GM12878 (cell line): ENCODE results near the gene SEC31B. TPM values are rescaled to one million over a fixed set of nuclear protein-coding genes. Genes with fewer than 3 reads are reported as not detected.

Source experiments
- ATAC-seq: fragments of 200-7000 bp; cut with Tn5 transposase; 3 replicates; pipeline ENCODE4 v1.9.1; 2020; ENCODE audit warnings: mild to moderate bottlenecking, moderate library complexity
- BruUV-seq: library from RNA; stranded (reverse); fragments of 400-500 nt; replicated peaks from 2 replicates; lab custom pipeline; 2021; lab: Mats Ljungman, UMichigan
- CTCF ChIA-PET: fragments of 300-600 bp; sonication (Branson Sonifier 250); formaldehyde crosslinking; extraction: SDS; loops from one replicate; lab custom pipeline; 2021; ENCODE audit warnings: inconsistent platforms; lab: Yijun Ruan, JAX
- POLR2A ChIA-PET: fragments of 350-600 bp; formaldehyde crosslinking; extraction: SDS; loops from one replicate; lab custom pipeline; 2021; ENCODE audit warnings: inconsistent platforms; lab: Charles Lee
- RAD21 ChIA-PET: fragments of 300-600 bp; sonication (Branson Sonifier 250); formaldehyde crosslinking; loops from one replicate; lab custom pipeline; 2023; ENCODE audit warnings: antibody characterized with exemption; ENCODE audit not compliant: unreplicated experiment; lab: Charles Lee
- SMC1A ChIA-PET: fragments of 300-600 bp; sonication (Branson Sonifier 250); formaldehyde crosslinking; loops from one replicate; lab custom pipeline; 2023; ENCODE audit not compliant: unreplicated experiment, uncharacterized antibody; lab: Charles Lee
- DNase-seq: peaks from one replicate; pipeline ENCODE4 v3.0.0-alpha.2; 2011; ENCODE audit warnings: low read depth, low spot score
- FAIRE-seq: peaks from 3 replicates; lab custom pipeline; 2011; peaks lifted over from hg19 to GRCh38; lab: Jason Lieb, UNC
- H2AFZ ChIP-seq: 2 replicates; pipeline ENCODE4 v1.6.0; 2011; ENCODE audit warnings: low read depth, low read length, control low read depth; ENCODE audit not compliant: control insufficient read depth
- H3K27ac ChIP-seq: 2 replicates; pipeline ENCODE4 v1.5.1; 2011; ENCODE audit warnings: control low read depth; ENCODE audit not compliant: control insufficient read depth, insufficient read depth
- H3K27me3 ChIP-seq, 2 experiments: replicated peaks in 1 of 2; 2 replicates each; pipeline versions ENCODE4 v1.6.0 to v1.6.1; 2011; ENCODE audit warnings: low read length in 1 of 2; ENCODE audit not compliant: control insufficient read depth in 2 of 2, insufficient read depth in 2 of 2
- H3K36me3 ChIP-seq, 2 experiments: 2 replicates each; pipeline ENCODE4 v1.5.1; 2011; ENCODE audit warnings: low read length in 1 of 2; ENCODE audit not compliant: control insufficient read depth in 2 of 2, insufficient read depth in 2 of 2
- H3K4me1 ChIP-seq: 2 replicates; pipeline ENCODE4 v1.6.1; 2011; ENCODE audit warnings: mild to moderate bottlenecking, low read length, moderate library complexity, mixed read lengths; ENCODE audit not compliant: control insufficient read depth, insufficient read depth
- H3K4me2 ChIP-seq: 2 replicates; pipeline ENCODE4 v1.6.0; 2011; ENCODE audit warnings: control low read depth; ENCODE audit not compliant: control insufficient read depth, insufficient read depth
- H3K4me3 ChIP-seq: fragments of 200-600 bp; sonication (generic); 2 replicates; pipeline ENCODE4 v1.5.1; 2016
- H3K79me2 ChIP-seq: 2 replicates; pipeline ENCODE4 v1.6.0; 2011; ENCODE audit warnings: low read length; ENCODE audit not compliant: control insufficient read depth, insufficient read depth
- H3K9ac ChIP-seq: 2 replicates; pipeline ENCODE4 v1.8.0; 2011; ENCODE audit warnings: low read length, control low read depth, mixed read lengths; ENCODE audit not compliant: control insufficient read depth, insufficient read depth
- H3K9me3 ChIP-seq: replicated peaks from 3 replicates; pipeline ENCODE4 v1.5.1; 2011; ENCODE audit warnings: mild to moderate bottlenecking, low read length; ENCODE audit not compliant: control insufficient read depth, insufficient read depth
- H4K20me1 ChIP-seq: 2 replicates; pipeline ENCODE4 v1.6.0; 2011; ENCODE audit not compliant: control insufficient read depth, insufficient read depth
- CBX5 ChIP-seq: sonication (generic); IDR thresholded peaks from 2 replicates; pipeline ENCODE4 v1.6.1; 2016; ENCODE audit warnings: low read depth, moderate library complexity, mild to moderate bottlenecking, inconsistent platforms
- CHD1 ChIP-seq: IDR thresholded peaks from 2 replicates; pipeline ENCODE4 v1.6.1; 2012; ENCODE audit warnings: low read depth, low read length, improper control_type of control experiment
- FOS ChIP-seq: IDR thresholded peaks from 3 replicates; pipeline ENCODE4 v1.6.1; 2011; ENCODE audit warnings: borderline replicate concordance; ENCODE audit not compliant: insufficient read length; ENCODE audit errors: extremely low read depth
- JUNB ChIP-seq: IDR thresholded peaks from 2 replicates; pipeline ENCODE4 v1.6.1; 2016; ENCODE audit warnings: antibody characterized with exemption, mild to moderate bottlenecking
- NFYA ChIP-seq: IDR thresholded peaks from 2 replicates; pipeline ENCODE4 v1.6.1; 2011; ENCODE audit warnings: low read depth, mild to moderate bottlenecking, low read length, improper control_type of control experiment, borderline replicate concordance
- NFYB ChIP-seq: IDR thresholded peaks from 2 replicates; pipeline ENCODE4 v1.6.1; 2011; ENCODE audit warnings: low read depth, mild to moderate bottlenecking, low read length, improper control_type of control experiment, moderate library complexity; ENCODE audit not compliant: insufficient read depth
- PAX8 ChIP-seq: fragments of 450-650 bp; IDR thresholded peaks from 2 replicates; pipeline ENCODE4 v1.6.1; 2017; ENCODE audit warnings: mild to moderate bottlenecking, moderate library complexity
- RAD21 ChIP-seq: IDR thresholded peaks from 2 replicates; pipeline ENCODE4 v1.6.1; 2011; ENCODE audit warnings: mild to moderate bottlenecking, low read depth, low read length, moderate library complexity; ENCODE audit not compliant: insufficient read depth
- RFX5 ChIP-seq: IDR thresholded peaks from 2 replicates; pipeline ENCODE4 v1.6.1; 2011; ENCODE audit warnings: low read depth, low read length, improper control_type of control experiment
- SMARCA5 ChIP-seq: fragments of 450-650 bp; IDR thresholded peaks from 2 replicates; pipeline ENCODE4 v1.6.1; 2017; ENCODE audit warnings: mild to moderate bottlenecking
- TCF7 ChIP-seq: IDR thresholded peaks from 2 replicates; pipeline ENCODE4 v1.6.1; 2014; ENCODE audit warnings: antibody characterized with exemption, borderline replicate concordance
- WGBS: methylation state at CpG from one replicate; pipeline ENCODE4 v1.1.6; 2016; ENCODE audit warnings: low lambda C conversion rate; ENCODE audit not compliant: insufficient replicate concordance, insufficient coverage; ENCODE audit errors: missing lambda C conversion rate; 5-methylcytosine and 5-hydroxymethylcytosine counted together
- in situ Hi-C: fragments of 300-500 bp; cut with MboI; formaldehyde crosslinking; loops from 9 replicates; pipeline ENCODE4 v1.14.3; 2018; ENCODE audit warnings: mixed read lengths
- intact Hi-C: fragments of 100-400 bp; cut with micrococcal nuclease; formaldehyde crosslinking; loops from one replicate; pipeline ENCODE4 v1.14.2; 2022; ENCODE audit not compliant: unreplicated experiment
- polyA plus RNA-seq, 11 experiments: library from polyadenylated mRNA; depleted of rRNA in 4 of 11; unstranded in 6 of 11; stranded (reverse) in 5 of 11; fragments of >200 nt; fragmentation: Nextera tagmentation in 4 of 11; fragmentation: Illumina TruSeq in 1 of 11; extraction: Ambion mirVana in 4 of 11; extraction: Trizol in 1 of 11; gene quantifications; 1 replicate in 1 of 11; 2 replicates in 10 of 11; pipeline versions ENCODE4 v1.2.1 to v1.2.3, GENCODE V29; 2011 to 2016; ENCODE audit warnings: inconsistent platforms in 2 of 11, missing spikeins in 2 of 11, low read depth in 1 of 11
- total RNA-seq, 4 experiments: library from RNA; depleted of rRNA in 3 of 4; stranded (reverse); fragments of >200 nt in 3 of 4; fragmentation: Illumina TruSeq in 1 of 4; extraction: Trizol in 1 of 4; gene quantifications; 2 replicates each; pipeline versions ENCODE4 v1.2.1 to v1.2.3, GENCODE V29; 2013 to 2021
- TF ChIP-seq, protein P1 (sequence below): IDR thresholded peaks from 2 replicates; pipeline ENCODE4 v1.6.1; 2011; ENCODE audit warnings: borderline replicate concordance, low read depth, mild to moderate bottlenecking, moderate library complexity, low read length; ENCODE audit not compliant: insufficient read depth, poor library complexity, severe bottlenecking
- TF ChIP-seq, protein P2 (sequence below): fragments of 450-650 bp; IDR thresholded peaks from 2 replicates; pipeline ENCODE4 v1.6.1; 2017; ENCODE audit warnings: mild to moderate bottlenecking, moderate library complexity

Gene SEC31B
- total and polyA plus RNA-seq, 10 of the 15 experiments (the other 5 are each of a cell fraction or from before 2014, with no cell fraction given), result 3.4 to 24.3 (median 9.9) TPM

DNA sequence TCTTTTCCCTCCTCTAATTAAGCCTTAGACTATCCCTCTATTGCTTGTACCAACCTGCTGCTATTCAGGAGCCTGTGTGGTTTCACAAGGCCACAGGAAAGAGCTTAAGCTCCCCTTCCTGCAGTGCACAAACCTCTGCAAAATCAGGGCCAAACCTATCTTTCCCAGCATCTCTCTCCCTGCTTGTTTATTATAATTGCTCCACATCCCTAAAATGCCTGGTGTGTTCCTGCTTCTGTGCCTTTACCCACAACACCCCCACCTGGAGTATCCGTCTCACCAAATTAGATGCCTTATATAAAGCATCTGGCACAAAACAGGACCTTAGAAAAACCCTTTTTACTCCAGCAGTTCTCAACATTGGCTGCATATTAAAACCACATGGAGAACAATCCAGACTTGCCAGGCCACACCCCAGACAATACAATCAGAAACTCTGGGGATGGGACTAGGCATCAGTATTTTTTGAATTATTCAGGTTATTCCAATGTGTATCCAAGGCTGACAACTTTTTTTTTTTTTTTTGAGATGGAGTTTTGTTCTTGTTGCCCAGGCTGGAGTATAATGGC, 16.7 kb downstream of the SEC31B start:
- H3K4me3 ChIP-seq, result no peak overlapping the region
- 100% methylated on average over 1 of the region's 1 CpG for WGBS
- no peaks in the 10 kb centered on the region for H3K4me1 ChIP-seq
- H3K9me3 ChIP-seq, result no peaks in the 10 kb centered on the region
- ATAC-seq, result no peak
- H3K27ac ChIP-seq, result no peak overlapping the region
- no peaks in the 10 kb centered on the region for H3K79me2 ChIP-seq
- no TSS peak for BruUV-seq
- RAD21 ChIA-PET, result no interaction called here
- intact Hi-C loops, result no loop called here
- TF ChIP-seq NFYA (no peak), TCF7 (no peak), RAD21 (no peak), FOS (no peak), SMARCA5 (no peak), JUNB (no peak), RFX5 (no peak), CHD1 (no peak), CBX5 (no peak), PAX8 (no peak), NFYB (no peak)
- TF ChIP-seq, protein P1, sequence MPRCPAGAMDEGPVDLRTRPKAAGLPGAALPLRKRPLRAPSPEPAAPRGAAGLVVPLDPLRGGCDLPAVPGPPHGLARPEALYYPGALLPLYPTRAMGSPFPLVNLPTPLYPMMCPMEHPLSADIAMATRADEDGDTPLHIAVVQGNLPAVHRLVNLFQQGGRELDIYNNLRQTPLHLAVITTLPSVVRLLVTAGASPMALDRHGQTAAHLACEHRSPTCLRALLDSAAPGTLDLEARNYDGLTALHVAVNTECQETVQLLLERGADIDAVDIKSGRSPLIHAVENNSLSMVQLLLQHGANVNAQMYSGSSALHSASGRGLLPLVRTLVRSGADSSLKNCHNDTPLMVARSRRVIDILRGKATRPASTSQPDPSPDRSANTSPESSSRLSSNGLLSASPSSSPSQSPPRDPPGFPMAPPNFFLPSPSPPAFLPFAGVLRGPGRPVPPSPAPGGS, result no peak
- TF ChIP-seq, protein P2, sequence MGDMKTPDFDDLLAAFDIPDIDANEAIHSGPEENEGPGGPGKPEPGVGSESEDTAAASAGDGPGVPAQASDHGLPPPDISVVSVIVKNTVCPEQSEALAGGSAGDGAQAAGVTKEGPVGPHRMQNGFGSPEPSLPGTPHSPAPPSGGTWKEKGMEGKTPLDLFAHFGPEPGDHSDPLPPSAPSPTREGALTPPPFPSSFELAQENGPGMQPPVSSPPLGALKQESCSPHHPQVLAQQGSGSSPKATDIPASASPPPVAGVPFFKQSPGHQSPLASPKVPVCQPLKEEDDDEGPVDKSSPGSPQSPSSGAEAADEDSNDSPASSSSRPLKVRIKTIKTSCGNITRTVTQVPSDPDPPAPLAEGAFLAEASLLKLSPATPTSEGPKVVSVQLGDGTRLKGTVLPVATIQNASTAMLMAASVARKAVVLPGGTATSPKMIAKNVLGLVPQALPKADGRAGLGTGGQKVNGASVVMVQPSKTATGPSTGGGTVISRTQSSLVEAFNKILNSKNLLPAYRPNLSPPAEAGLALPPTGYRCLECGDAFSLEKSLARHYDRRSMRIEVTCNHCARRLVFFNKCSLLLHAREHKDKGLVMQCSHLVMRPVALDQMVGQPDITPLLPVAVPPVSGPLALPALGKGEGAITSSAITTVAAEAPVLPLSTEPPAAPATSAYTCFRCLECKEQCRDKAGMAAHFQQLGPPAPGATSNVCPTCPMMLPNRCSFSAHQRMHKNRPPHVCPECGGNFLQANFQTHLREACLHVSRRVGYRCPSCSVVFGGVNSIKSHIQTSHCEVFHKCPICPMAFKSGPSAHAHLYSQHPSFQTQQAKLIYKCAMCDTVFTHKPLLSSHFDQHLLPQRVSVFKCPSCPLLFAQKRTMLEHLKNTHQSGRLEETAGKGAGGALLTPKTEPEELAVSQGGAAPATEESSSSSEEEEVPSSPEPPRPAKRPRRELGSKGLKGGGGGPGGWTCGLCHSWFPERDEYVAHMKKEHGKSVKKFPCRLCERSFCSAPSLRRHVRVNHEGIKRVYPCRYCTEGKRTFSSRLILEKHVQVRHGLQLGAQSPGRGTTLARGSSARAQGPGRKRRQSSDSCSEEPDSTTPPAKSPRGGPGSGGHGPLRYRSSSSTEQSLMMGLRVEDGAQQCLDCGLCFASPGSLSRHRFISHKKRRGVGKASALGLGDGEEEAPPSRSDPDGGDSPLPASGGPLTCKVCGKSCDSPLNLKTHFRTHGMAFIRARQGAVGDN, result no peak
- TF ChIP-seq, all 136 proteins: peak for 0
- in situ Hi-C loops, result no loop called here
- Histone ChIP-seq H3K27me3 (no peaks in the 10 kb centered on the region), H3K36me3 (peaks cover 0 to 9% of the 10 kb centered on the region in 2 experiments), H4K20me1 (no peaks in the 10 kb centered on the region), H3K4me2 (no peak overlapping the region), H3K9ac (no peak overlapping the region), H2AFZ (no peak overlapping the region)
- DNase-seq (no peak), FAIRE-seq (no peak)
- ChIA-PET SMC1A (no interaction called here), CTCF (interaction anchor here (0.8 kb wide), 1 partner anchor 11 kb away, joined by 3 read pairs; no protein-coding TSS in a partner anchor), POLR2A (no interaction called here)
